Activated CD8-positive, alpha-beta memory T cell treated with anti-CD3 and anti-CD28 coated beads for 24 hours (primary cell): ENCODE measurements around the gene CWH43.
"Not testable (repeated sequence)": the region's sequence is repeated elsewhere in the genome, so short reads cannot be mapped to it uniquely, and the experiment has no call there.

Experiments
- DNase-seq: peaks from one replicate; pipeline ENCODE4 v3.0.0-alpha.2; 2020

CWH43 gene

DNA sequence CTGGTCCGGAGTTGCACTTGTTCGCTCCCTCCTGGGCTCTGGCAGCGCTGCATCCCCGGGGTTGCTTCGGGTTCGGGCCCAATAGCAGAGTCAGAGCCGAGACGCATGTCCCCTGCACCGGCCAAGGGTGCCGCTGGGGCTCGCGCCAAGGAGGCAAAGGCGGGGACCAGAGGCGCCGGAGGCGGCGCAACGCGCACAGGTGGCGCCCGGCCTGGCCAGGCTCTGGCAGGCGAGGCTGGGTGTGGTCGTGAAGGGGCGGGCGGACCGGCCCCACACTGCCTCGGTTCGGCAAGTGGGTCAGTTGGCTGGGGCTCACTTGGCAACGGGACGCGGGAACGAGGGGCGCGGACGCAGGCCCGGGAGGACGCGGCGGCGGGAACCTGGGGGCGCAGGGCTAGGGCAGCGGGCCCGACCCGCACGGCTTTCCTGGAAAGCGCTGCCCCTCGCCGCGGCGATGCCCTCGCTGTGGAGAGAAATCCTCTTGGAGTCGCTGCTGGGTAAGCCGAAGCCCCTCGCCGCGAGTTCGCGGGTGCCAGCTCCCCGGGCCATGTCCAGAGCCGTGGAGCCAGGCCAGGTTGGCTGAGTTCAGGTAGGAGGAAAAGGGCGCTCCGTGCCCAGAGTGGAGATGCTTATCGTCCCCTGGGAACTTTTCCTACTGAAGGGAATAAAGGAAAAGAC is at the start of gene CWH43:
Gene CWH43, plus strand, starts transcription at position 300 of the 678 bp plus-strand sequence. Its CDS starts 155 bp downstream, at position 455.
- no peak for DNase-seq

DNA sequence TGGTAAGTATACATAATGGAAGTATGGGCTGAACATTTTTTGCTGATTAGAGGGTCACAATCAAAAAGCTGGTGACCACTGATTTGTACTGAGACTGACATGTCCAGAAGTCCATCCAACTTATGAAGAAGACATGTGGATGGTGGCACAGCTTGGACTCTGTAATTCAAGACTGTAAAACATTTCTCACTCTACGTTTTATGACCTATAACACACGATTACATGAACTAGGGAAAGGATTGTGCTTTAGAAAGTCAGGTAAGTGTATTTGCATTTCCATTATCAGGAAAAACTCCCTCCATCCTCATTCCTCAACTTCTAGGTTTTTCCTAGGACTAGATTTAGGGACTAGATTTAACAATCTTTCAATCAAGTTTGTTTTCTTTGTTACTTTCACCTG is 49.0 kb upstream of the CWH43 start:
- no peak for DNase-seq

DNA sequence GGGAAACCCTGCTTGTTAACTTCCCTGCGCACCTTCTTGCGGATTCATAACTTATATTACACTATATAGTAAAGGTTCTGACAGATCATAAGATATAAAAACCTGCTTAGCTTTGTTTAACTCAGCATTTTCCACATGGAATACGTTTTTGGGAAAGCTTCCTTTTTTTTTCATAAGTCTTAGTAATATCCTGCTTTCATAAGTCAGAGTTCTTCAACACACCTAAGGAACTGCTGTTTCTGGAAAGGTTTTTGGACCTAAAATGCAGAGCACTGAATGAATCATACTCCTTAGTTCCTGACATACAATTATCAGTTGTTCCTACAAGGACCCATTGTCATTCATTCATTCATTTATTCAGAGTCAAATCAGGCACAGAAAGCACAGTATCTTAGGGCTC is 47.2 kb upstream of the CWH43 start:
- DNase-seq = no peak

DNA sequence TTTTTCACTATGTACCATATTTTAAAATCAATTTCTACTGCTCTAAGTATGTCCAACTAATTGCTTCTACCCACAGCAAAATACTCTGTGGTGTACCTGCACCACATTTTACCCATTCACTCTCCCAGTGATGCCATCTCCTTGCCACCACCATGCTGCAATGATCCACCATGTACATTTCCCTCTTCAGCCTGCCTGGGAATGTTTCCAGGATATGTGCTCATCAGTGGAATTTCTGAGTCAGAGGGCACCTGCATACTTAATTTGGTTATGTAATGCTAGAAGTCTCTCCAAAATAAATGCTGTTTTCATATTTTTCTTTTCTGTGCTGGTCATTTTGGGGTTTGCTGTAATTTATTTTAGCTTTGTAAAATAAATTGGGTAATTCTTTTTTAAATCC is 46.3 kb upstream of the CWH43 start:
- no peak for DNase-seq

DNA sequence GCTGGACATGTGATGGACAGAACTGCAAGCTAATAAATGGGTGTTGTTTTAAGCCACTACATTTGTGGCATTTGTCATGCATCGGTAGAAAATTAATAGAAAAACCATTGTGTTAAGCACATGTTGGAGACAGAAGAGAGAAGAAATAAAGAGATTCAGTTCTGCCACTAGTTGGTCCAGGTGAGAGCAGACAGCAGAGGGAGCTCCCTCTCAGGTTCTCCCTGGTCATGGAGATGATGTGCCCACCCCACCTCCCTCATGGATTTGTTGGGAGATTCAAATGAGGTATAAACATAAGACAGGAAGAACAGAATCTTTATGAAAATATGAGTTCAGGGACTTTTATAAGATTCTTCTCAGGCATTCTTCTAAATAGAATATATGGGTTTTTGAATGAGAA is 42.7 kb upstream of the CWH43 start:
- DNase-seq = no peak

DNA sequence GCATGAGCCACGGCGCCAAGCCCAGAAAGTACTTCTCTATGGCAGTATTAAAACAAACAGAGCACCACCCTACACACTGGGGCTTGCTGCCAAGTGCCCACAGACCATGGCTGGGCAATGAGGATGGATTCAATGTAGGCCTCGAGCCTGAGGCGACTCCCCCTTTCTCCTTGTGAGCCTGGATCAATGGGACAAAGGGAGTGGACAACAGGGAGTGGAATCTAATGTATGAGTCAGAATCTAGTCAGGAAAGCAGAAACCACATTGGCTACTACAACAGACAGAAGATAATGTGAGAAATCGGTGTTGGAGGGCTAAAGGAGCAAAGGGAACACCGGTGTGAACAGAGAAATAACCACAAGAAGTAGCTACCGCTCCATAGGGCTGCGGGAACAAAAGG is 41.8 kb upstream of the CWH43 start:
- no peak for DNase-seq

DNA sequence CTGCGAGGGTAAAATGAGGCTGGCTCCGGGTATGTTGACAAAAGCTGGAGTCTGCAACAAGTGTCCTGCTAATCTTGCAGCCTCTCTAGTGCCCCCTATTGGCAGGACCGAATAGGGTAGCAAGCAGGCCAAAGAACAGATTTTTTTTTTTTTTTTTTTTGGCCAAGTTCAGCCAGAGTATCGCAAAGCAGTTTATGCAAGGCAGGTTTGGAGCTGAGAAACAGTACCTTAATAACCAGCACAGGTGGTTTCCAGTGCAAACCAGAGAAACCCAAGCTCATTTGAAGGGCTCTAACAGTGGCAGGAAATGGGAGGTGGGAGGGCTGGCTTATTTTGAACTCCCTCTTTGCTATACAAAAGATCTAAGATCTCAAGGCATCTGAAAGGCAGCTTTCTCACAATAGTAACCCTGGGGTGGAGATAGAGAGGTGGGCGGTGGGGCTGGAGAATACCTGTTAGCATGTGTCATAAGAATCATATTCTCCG is 41.3 kb upstream of the CWH43 start:
- DNase-seq = peak; percentile 63

DNA sequence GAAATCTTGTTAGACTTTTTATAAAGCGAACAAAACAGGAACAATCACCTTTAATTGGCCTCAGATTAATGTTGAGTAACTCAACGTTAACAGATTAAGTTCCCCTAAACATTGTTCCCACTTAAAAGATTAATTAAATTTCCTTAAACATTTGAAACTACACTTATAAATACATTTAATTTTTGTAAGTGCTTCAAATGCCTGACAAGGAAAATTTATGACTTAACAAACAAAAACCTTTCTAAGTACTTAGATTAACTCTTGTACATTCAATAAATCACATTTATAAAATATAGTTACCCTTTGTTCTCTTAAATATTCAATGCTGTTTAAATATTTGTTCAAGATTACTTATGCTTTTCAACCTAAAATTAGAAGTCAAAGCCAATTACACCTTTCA is 40.1 kb upstream of the CWH43 start:
- no peak for DNase-seq

DNA sequence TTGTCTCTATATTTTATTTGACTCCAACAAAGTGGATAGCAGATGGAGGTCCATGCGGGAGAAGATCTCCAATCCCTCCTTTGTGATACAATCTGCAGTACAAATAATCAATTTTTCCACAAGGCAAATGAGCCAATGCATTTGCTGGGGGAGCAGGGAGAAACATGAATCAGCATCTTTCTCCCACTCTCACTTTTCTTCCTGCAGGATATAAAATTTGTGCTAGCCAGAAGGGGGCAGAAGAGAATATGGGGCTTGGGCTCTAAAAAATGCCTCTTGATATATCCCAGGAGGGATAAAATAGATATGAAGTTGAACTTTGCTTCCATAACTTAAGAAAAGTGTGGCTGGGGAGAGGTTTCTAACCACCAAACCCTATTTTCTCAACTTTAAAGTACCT is 38.3 kb upstream of the CWH43 start:
- no peak for DNase-seq

DNA sequence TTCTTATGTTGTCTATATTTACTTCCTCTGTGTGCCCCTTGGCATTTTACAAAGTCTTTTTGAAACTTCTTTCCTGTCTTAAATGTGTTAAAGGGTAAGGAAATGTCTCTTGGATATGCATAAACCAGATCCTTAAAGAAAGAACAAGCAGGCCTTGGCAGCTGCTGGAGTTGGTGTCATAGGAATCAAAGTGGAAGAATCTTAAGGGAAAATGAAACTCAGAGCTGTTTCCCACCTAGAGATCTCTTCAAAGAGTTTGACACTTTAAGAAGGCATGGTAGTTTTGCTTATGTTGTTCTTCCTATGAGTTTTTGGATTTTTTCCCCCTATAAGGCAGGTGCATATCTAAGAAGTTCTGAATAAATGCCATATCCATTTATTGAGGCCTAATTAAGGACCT is 37.0 kb upstream of the CWH43 start:
- DNase-seq = no peak

DNA sequence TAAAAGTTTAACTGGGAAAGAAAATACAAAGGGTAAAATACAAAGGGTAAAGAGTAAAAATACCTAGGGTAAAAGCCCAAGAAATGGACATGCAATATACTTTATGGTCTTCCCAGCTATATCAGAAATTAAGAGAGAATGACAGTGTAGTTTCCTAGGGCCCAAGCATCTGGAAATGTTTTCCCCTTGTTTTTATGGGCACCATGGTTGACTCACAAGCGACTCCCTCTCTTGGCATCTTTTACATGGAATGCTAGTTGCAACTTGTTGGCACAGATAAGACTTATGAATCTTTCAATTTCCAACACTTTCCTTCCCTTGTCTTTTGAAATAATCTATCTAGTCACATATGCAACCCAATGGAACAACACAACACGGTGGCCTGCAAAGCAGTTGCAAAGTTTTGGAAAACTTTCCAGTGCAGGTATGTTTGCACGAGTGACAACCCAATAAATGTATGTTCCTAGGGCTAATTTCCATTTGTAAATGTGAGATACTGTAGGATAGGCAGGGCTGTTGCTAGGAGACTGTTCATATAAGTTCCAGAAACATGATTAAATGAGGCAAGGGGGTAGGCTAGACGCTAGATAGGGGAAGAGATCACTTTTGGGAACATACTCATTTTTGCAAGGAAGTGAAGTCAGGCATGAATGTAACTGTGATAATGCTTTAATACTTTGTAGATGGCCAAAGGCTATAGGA is 36.4 kb upstream of the CWH43 start:
- no peak for DNase-seq

DNA sequence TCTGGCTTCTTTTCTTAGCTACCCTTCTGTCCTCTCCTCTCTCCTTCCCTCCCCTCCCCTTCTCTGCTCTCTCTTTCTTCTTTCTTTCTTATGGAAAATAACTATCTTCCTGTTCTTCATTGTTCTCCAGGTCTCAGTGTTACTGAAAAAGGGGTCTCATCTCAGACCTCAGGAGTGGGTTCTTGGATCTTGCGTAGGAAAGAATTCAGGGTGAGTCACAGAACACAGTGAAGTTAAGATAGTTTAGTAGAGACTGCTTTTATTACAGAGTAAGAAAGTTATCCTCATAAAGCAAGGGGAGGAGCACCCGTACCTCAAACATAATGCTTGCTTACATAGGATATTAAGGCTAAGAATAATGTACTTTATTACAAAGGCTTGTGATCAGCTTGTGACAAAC is 31.8 kb upstream of the CWH43 start:
- no peak for DNase-seq

DNA sequence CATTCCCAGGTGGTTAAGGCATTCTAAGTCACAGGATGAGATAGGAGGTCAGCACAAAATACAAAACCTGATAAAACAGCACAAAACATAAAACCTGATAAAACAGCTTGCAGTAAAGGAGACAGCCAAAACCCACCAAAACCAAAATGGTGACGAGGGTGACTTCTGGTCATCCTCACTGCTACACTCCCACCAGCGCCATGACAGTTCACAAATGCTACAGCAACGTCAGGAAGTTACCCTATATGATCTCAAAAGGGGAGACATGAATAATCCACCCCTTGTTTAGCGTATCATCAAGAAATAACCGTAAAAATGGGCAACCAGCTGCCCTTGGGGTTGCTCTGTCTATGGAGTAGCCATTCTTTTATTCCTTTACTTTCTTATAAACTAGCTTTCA is 28.7 kb upstream of the CWH43 start:
- not testable (repeated sequence) for DNase-seq

DNA sequence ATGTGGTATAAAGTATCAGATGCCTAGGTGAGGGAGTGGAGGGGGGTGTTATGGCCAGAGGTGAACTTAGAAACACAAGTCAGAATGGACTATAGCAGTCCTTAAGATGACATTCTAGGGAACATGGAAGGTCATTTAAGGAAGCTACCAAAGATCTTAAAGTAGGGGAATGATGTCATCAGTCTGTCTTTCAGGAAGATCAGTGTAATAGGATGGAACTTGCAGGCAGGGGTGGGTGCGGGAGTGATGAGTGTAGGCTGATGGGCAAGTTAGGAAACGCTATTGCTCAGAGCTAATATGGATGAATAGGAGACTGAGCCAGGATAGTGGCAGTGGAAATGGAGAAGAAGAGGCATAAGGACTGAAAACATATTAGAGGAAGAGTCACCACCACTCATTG is 27.5 kb upstream of the CWH43 start:
- no peak for DNase-seq

DNA sequence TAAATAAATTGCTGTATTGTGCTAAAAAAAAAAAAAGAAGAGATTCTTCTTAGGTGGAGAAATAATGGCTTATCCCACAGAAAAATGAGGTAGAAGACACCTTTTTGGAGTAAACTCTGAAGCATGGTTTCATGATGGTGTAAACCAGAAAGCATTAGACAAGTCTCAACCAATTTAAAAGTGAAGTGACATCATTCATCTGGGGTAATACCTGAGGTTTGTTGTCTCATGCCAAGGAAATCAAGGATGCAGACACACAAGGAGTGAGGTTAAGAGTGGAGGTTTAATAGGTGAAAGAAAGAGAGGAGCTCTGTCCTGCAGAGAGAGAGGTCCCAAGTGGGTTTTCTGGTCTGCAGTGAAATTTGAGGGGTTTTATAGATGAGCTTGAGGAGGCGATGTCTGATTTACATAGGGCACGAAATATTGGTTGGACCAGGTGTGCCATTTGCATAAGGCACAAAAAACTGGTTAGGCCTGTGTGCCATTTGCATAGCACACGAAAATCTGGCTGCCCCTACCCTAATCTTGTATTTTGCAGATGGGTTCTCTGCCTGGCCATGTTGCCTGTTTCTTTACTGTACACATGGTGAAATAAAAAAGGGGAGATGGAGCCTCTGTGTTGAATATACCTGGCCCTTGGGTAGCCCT is 25.0 kb upstream of the CWH43 start:
- no peak for DNase-seq

DNA sequence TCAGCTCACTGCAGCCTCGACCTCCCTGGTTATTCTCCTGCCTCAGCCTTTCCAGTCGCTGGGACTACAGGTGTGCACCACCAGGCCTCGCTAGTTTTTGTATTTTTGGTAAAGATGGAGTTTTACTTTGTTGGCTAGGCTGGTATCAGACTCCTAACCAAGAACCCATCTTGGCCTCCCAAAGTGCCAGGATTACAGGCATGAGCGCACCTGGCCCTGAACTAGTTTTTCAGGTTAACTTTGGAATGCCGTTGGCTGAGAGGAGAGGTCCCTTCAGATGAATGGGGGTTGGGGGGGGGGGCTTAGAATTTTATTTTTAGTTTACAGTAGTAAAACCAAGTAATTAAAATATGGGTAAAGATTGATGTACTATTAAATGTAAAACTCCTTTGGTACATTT is 23.4 kb upstream of the CWH43 start:
- DNase-seq = no peak

DNA sequence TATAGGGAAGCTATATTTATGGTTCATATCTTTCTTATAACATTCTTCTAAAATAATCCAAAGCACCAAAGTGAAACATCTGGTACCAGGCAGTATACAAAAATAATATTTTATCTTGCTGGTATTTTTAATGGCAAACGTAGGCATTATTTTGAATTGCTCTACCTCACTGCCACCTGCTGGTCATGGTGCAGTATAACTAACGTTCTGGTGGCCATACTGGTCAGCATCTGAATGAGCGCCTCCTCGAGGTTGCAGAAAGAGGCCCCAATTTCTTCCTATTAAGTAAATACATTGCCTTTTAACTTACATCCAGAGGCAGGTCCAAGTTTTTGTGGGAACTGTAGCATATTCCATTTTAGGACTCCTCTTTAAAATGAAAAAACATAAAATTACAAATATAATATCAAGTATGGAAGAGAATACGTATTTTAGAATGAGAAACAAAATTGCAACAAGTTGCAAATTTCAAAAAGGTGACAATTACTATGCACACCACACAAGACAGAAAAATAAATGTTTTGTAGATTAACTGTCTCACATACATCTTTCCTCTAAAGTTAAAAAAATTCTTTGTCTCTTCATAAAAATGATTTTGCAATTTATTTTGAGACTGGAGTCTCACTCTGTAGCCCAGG is 22.9 kb upstream of the CWH43 start:
- DNase-seq = peak; percentile 79

DNA sequence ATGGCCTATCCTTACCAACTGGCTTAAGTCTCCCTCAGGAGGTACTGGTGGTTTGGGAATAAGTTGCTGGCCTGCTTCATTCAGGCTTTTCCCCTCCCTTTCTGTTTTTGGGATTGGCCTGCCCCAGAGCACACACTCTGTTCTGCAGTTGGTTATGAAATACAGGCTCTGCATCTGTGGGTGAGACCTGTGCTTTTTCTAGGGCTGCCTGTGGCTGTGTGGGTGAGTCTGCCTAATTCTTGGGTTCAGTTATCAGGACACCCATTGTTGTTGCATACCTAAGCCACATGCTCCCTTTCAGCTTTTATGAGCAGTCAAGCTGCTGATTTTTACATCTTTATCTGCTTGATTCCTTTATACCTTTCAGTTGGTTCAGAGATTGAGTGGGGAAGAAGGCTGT is 19.0 kb upstream of the CWH43 start:
- no peak for DNase-seq

DNA sequence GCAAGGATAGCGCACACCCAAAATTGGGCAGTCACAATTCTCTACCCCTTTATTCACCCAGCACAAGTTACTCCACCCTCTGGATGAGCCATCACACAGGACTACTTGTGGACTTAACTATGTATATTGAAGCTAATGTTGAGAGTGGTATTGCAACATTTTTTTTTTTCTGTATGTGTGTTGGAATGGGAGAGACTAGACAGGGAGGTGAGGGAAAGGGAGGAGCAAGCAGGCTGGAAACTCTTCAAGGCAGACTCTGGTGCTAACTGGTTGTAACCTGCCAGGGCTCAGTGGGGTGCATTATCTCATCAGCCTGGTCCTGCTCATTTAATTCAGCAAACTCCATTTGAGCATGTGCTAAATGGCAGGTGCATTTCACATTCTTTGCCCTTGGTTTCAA is 18.4 kb upstream of the CWH43 start:
- no peak for DNase-seq

DNA sequence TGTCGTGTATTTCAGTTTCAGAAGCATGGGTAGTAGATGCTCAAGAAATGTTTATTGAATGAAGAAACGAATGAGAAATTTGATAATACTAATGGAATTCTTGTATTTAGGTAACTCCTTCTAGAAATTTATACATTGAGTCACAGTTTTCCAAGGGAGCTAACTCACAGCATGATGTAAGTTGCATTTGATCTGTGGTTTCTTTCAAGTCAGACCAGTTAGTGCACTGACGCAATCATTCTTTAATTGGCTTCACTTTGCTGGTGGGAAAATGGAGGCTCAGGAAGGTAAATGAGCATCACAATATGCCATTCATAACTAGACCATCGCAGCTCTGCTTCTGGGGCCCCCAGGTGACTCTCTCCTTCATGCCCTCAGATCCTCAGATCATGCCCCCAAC is 17.3 kb upstream of the CWH43 start:
- DNase-seq = no peak

DNA sequence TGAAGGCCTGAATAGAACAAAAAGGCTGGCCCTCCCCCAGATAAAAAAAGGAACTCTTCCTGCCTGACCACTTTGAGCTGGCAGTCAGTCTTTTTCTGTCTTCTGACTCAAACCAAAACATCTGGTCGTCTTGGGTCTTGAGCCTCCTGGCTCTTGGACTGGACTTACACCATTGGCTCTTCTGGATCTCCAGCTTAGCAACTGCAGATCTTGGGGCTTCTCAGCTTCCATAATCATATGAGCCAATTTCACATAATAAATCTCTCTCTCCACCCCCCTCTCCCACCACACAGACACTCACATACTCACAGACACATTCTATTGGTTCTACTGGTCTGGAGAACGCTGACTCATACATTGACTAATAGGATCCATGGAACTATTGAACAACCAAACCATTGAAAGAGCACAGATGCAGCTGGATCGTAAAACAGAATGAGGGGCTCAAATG is 15.6 kb upstream of the CWH43 start:
- DNase-seq = no peak

DNA sequence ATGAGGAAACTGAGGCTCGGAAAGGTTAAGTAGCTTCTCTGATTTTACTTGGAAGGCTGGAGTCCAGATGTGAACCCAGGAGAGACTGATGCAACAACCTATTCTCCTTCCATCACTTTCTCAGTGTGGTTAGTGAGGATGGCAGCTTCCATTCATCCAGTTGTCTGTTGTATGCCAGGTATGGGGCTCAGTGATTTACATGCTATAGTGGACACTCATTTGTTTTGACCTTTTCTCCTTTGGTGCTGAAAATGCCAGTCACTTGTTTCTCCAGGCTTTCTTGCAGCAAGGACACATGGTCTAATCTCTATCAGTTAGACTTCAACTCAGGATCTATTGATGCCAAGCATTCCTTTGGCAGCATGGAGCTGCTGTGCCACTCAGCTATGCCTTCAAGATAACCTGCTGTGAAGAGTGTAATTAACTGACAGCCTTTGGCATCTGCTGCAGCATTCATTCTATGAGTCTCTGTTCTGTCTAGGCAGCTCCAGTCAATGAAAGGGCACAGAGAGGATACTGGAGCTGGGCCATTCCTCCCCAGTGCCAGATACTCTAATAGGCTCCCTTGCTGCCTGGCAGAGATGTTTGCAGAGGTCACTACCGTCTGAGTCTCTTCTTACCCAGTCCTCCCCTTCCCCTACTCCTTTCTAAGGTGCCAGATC is 11.0 kb upstream of the CWH43 start:
- DNase-seq = no peak

DNA sequence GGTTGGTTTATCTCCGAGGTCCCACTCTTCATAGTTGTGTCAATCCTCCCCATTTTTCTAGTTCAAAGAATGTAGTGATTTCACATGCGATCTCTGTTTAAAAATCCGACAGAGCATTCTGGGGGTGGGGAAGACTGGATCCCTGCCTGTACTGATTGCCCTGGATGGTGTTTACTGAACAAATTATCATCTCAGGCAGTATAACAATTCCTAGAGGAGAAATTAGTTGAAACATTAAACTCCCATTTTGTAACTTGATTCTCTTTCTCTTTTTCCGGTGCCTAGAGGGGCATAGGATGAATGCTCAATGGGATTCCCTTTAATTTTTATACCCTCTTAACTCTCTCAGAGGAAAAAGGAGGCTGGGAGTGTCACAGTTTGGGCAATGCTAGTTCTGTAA is 10.0 kb upstream of the CWH43 start:
- DNase-seq = no peak
